Adipocyte (in vitro differentiated cells): ENCODE measurements around the gene EXOC1.
A peak's percentile ranks its signal among the peaks of the same experiment; 100 is the strongest.

Experiments
- DNase-seq: peaks from one replicate; pipeline ENCODE4 v3.0.0-alpha.2; 2015; ENCODE audit warnings: low read depth
- H3K27me3 ChIP-seq: replicated peaks from 2 replicates; pipeline ENCODE4 v1.7.0; 2013; ENCODE audit warnings: mild to moderate bottlenecking, low read length, moderate library complexity; ENCODE audit not compliant: control insufficient read depth, insufficient read depth
- H3K36me3 ChIP-seq: 2 replicates; pipeline ENCODE4 v1.7.0; 2013; ENCODE audit warnings: low read length, mild to moderate bottlenecking, moderate library complexity; ENCODE audit not compliant: control insufficient read depth, insufficient read depth, severe bottlenecking
- H3K4me1 ChIP-seq: 2 replicates; pipeline ENCODE4 v1.7.0; 2013; ENCODE audit warnings: mild to moderate bottlenecking, low read length, moderate library complexity; ENCODE audit not compliant: control insufficient read depth, insufficient read depth
- H3K4me3 ChIP-seq: 2 replicates; pipeline ENCODE4 v1.7.0; 2013; ENCODE audit warnings: mild to moderate bottlenecking, low read length, moderate library complexity
- H3K9ac ChIP-seq: 2 replicates; pipeline ENCODE4 v1.7.0; 2013; ENCODE audit warnings: mild to moderate bottlenecking, low read length, moderate library complexity
- H3K9me3 ChIP-seq: 2 replicates; pipeline ENCODE4 v1.7.0; 2013; ENCODE audit warnings: mild to moderate bottlenecking, low read length, moderate library complexity; ENCODE audit not compliant: control insufficient read depth

EXOC1 gene

GRCh38 chr4:55853484-55854046, at the start of gene EXOC1:
Gene EXOC1 (plus strand): TSS chr4:55853648. CDS start chr4:55858324, 4,676 bp downstream.
- Histone ChIP-seq H3K9me3 (no peaks in the 10 kb centered on the region), H3K4me1 (peaks cover 14% of the 10 kb centered on the region), H3K36me3 (peaks cover 4% of the 10 kb centered on the region), H3K4me3 (peak within 1 kb of the TSS; percentile 98), H3K9ac (peak within 1 kb of the TSS; percentile 97), H3K27me3 (no peaks in the 10 kb centered on the region)
- DNase-seq, result peak; percentile 99

- H3K9ac ChIP-seq, result no peak overlapping the region
- H3K4me3 ChIP-seq, result no peak overlapping the region
- DNase-seq, result no peak
- H3K36me3 ChIP-seq, result no peaks in the 10 kb centered on the region
- no peaks in the 10 kb centered on the region for H3K4me1 ChIP-seq
- H3K27me3 ChIP-seq, result peaks cover 12% of the 10 kb centered on the region
- no peaks in the 10 kb centered on the region for H3K9me3 ChIP-seq
Measured at GRCh38 chr4:55807556-55807955, 45.9 kb upstream of the EXOC1 start.

- H3K4me3 ChIP-seq, result no peak overlapping the region
- no peak for DNase-seq
- H3K9me3 ChIP-seq, result no peaks in the 10 kb centered on the region
- no peaks in the 10 kb centered on the region for H3K36me3 ChIP-seq
- no peak overlapping the region for H3K9ac ChIP-seq
- no peaks in the 10 kb centered on the region for H3K4me1 ChIP-seq
- peaks cover 12% of the 10 kb centered on the region for H3K27me3 ChIP-seq
Measured at GRCh38 chr4:55808186-55808585, 45.3 kb upstream of the EXOC1 start.

GRCh38 chr4:55808632-55809031, 44.8 kb upstream of the EXOC1 start:
- Histone ChIP-seq H3K27me3 (peaks cover 11% of the 10 kb centered on the region), H3K4me3 (no peak overlapping the region), H3K36me3 (no peaks in the 10 kb centered on the region), H3K4me1 (no peaks in the 10 kb centered on the region), H3K9me3 (no peaks in the 10 kb centered on the region), H3K9ac (no peak overlapping the region)
- no peak for DNase-seq

- H3K27me3 ChIP-seq, result no peaks in the 10 kb centered on the region
- H3K36me3 ChIP-seq, result no peaks in the 10 kb centered on the region
- H3K9me3 ChIP-seq, result no peaks in the 10 kb centered on the region
- H3K9ac ChIP-seq, result no peak overlapping the region
- H3K4me1 ChIP-seq, result peaks cover 5% of the 10 kb centered on the region
- H3K4me3 ChIP-seq, result no peak overlapping the region
- no peak for DNase-seq
Measured at GRCh38 chr4:55817691-55818090, 35.8 kb upstream of the EXOC1 start.

GRCh38 chr4:55819634-55820033, 33.8 kb upstream of the EXOC1 start, which contains the start of gene EXOC1L:
Gene EXOC1L (plus strand): TSS chr4:55819790. CDS start chr4:55820027, 237 bp downstream.
- peak; percentile 22 for DNase-seq
- Histone ChIP-seq H3K27me3 (no peaks in the 10 kb centered on the region), H3K4me1 (peaks cover 5% of the 10 kb centered on the region), H3K36me3 (no peaks in the 10 kb centered on the region), H3K9ac (peak within 1 kb of the TSS; percentile 68), H3K4me3 (peak within 1 kb of the TSS; percentile 77), H3K9me3 (no peaks in the 10 kb centered on the region)

- peak overlapping the region; percentile 68 for H3K9ac ChIP-seq
- no peaks in the 10 kb centered on the region for H3K36me3 ChIP-seq
- no peaks in the 10 kb centered on the region for H3K9me3 ChIP-seq
- H3K4me1 ChIP-seq, result peaks cover 5% of the 10 kb centered on the region
- DNase-seq, result peak; percentile 19
- H3K27me3 ChIP-seq, result no peaks in the 10 kb centered on the region
- peak overlapping the region; percentile 77 for H3K4me3 ChIP-seq
Measured at GRCh38 chr4:55820279-55820678, 33.2 kb upstream of the EXOC1 start.

GRCh38 chr4:55822329-55822728, 31.1 kb upstream of the EXOC1 start:
- Histone ChIP-seq H3K27me3 (no peaks in the 10 kb centered on the region), H3K9ac (no peak overlapping the region)

GRCh38 chr4:55824865-55825264, 28.6 kb upstream of the EXOC1 start:
- H3K9me3 ChIP-seq, result no peaks in the 10 kb centered on the region
- no peak overlapping the region for H3K4me3 ChIP-seq
- no peak overlapping the region for H3K9ac ChIP-seq
- H3K36me3 ChIP-seq, result no peaks in the 10 kb centered on the region
- DNase-seq, result no peak
- no peaks in the 10 kb centered on the region for H3K4me1 ChIP-seq
- H3K27me3 ChIP-seq, result peaks cover 18% of the 10 kb centered on the region

More at GRCh38 chr4:55822329-55822728, 31.1 kb upstream of the EXOC1 start:
- H3K9me3 ChIP-seq, result no peaks in the 10 kb centered on the region
- no peaks in the 10 kb centered on the region for H3K36me3 ChIP-seq
- DNase-seq, result no peak
- peaks cover 5% of the 10 kb centered on the region for H3K4me1 ChIP-seq
- no peak overlapping the region for H3K4me3 ChIP-seq

GRCh38 chr4:55826986-55827385, 26.5 kb upstream of the EXOC1 start:
- Histone ChIP-seq H3K27me3 (peaks cover 25% of the 10 kb centered on the region), H3K4me3 (no peak overlapping the region), H3K9ac (no peak overlapping the region), H3K9me3 (no peaks in the 10 kb centered on the region), H3K4me1 (no peaks in the 10 kb centered on the region), H3K36me3 (no peaks in the 10 kb centered on the region)
- DNase-seq, result no peak

GRCh38 chr4:55827582-55827981, 25.9 kb upstream of the EXOC1 start:
- Histone ChIP-seq H3K4me1 (no peaks in the 10 kb centered on the region), H3K36me3 (no peaks in the 10 kb centered on the region), H3K27me3 (peaks cover 25% of the 10 kb centered on the region), H3K9me3 (no peaks in the 10 kb centered on the region), H3K9ac (no peak overlapping the region), H3K4me3 (no peak overlapping the region)
- DNase-seq, result no peak

GRCh38 chr4:55830048-55830447, 23.4 kb upstream of the EXOC1 start:
- Histone ChIP-seq H3K27me3 (peaks cover 25% of the 10 kb centered on the region), H3K4me1 (no peaks in the 10 kb centered on the region), H3K36me3 (no peaks in the 10 kb centered on the region), H3K9ac (no peak overlapping the region), H3K9me3 (no peaks in the 10 kb centered on the region), H3K4me3 (no peak overlapping the region)
- DNase-seq, result no peak
